PC-9 (cell line): ENCODE data around the gene IKZF5. TPM values are rescaled to one million over a fixed set of nuclear protein-coding genes. Genes with fewer than 3 reads are reported as not detected.

Experiments
- BruUV-seq: library from RNA; stranded (reverse); fragments of 400-500 nt; replicated peaks from 2 replicates; lab custom pipeline; 2021; lab: Mats Ljungman, UMichigan
- CTCF ChIA-PET: fragments of 300-600 bp; sonication (Branson Sonifier 250); formaldehyde crosslinking; loops from one replicate; lab custom pipeline; 2022; ENCODE audit warnings: antibody characterized with exemption; lab: Charles Lee
- POLR2A ChIA-PET: fragments of 300-600 bp; sonication (Branson Sonifier 250); formaldehyde crosslinking; loops from one replicate; lab custom pipeline; 2022; ENCODE audit warnings: antibody characterized with exemption; ENCODE audit not compliant: unreplicated experiment; lab: Charles Lee
- DNase-seq, 2 experiments: peaks; one replicate each; pipeline versions ENCODE4 v3.0.0 to v3.0.0-alpha.2; 2015 to 2022; ENCODE audit warnings: mixed read lengths in 1 of 2
- H2AFZ ChIP-seq: fragments of 200-600 bp; sonication (generic); 2 replicates; pipeline ENCODE4 v1.8.1; 2017; ENCODE audit warnings: antibody characterized with exemption
- H3F3A ChIP-seq: fragments of 200-600 bp; sonication (generic); 2 replicates; pipeline ENCODE4 v1.8.1; 2017; ENCODE audit warnings: antibody characterized with exemption, mild to moderate bottlenecking, low read depth; ENCODE audit not compliant: insufficient read depth
- H3K27ac ChIP-seq: fragments of 200-600 bp; sonication (generic); 2 replicates; pipeline ENCODE4 v1.6.1; 2016; ENCODE audit warnings: mixed run types
- H3K27me3 ChIP-seq: fragments of 200-600 bp; sonication (generic); 2 replicates; pipeline ENCODE4 v1.6.1; 2016; ENCODE audit warnings: low read depth, mixed run types; ENCODE audit not compliant: insufficient read depth
- H3K36me3 ChIP-seq: fragments of 200-600 bp; sonication (generic); 2 replicates; pipeline ENCODE4 v1.6.1; 2016; ENCODE audit warnings: low read depth, mixed run types
- H3K4me1 ChIP-seq: fragments of 200-600 bp; sonication (generic); replicated peaks from 2 replicates; pipeline ENCODE4 v1.6.1; 2016; ENCODE audit warnings: mixed run types; ENCODE audit not compliant: insufficient read depth
- H3K4me2 ChIP-seq: fragments of 200-600 bp; sonication (generic); 2 replicates; pipeline ENCODE4 v1.6.1; 2017; ENCODE audit warnings: mixed run types
- H3K4me3 ChIP-seq: fragments of 200-600 bp; sonication (generic); 2 replicates; pipeline ENCODE4 v1.6.1; 2016; ENCODE audit warnings: mixed run types
- H3K79me2 ChIP-seq: fragments of 200-600 bp; sonication (generic); 2 replicates; pipeline ENCODE4 v1.6.1; 2017; ENCODE audit warnings: low read depth, mixed run types
- H3K9me2 ChIP-seq: fragments of 200-600 bp; sonication (generic); 2 replicates; pipeline ENCODE4 v1.8.1; 2017; ENCODE audit warnings: mild to moderate bottlenecking; ENCODE audit not compliant: insufficient read depth
- H3K9me3 ChIP-seq: fragments of 200-600 bp; sonication (generic); 2 replicates; pipeline ENCODE4 v1.8.1; 2016; ENCODE audit warnings: low read depth; ENCODE audit not compliant: insufficient read depth
- H4K20me1 ChIP-seq: fragments of 200-600 bp; sonication (generic); 2 replicates; pipeline ENCODE4 v1.8.1; 2017; ENCODE audit not compliant: insufficient read depth
- CTCF ChIP-seq: fragments of 200-600 bp; sonication (generic); conservative IDR thresholded peaks from 2 replicates; pipeline ENCODE4 v1.6.1; 2017; ENCODE audit warnings: mixed run types, antibody characterized with exemption, mild to moderate bottlenecking, moderate library complexity
- EZH2 ChIP-seq: fragments of 200-600 bp; sonication (generic); IDR thresholded peaks from 2 replicates; pipeline ENCODE4 v1.8.0; 2017; ENCODE audit warnings: antibody characterized with exemption, low read depth
- intact Hi-C: fragments of 100-400 bp; cut with micrococcal nuclease; formaldehyde crosslinking; loops from one replicate; pipeline ENCODE4 v1.10.0; 2022; ENCODE audit not compliant: unreplicated experiment
- total RNA-seq: library from RNA; stranded (reverse); gene quantifications from 2 replicates; pipeline ENCODE4 v1.2.3, GENCODE V29; 2021

IKZF5 gene
- total RNA-seq, 1 experiment from 2014 or later = 7.1 TPM

GRCh38 chr10:122988501-122988900, 20.1 kb downstream of the IKZF5 start:
- no peaks in the 10 kb centered on the region for H3K4me1 ChIP-seq
- no peak for DNase-seq
- TF ChIP-seq EZH2 (no peak), CTCF (no peak)
- H2AFZ ChIP-seq = no peak overlapping the region
- CTCF ChIA-PET = no interaction called here
- intact Hi-C loops = no loop called here
- no peaks in the 10 kb centered on the region for H3K9me2 ChIP-seq
- no peaks in the 10 kb centered on the region; the same call in 1 of the 2 replicates for H4K20me1 ChIP-seq
- no peaks in the 10 kb centered on the region for H3F3A ChIP-seq
- POLR2A ChIA-PET = no interaction called here
- H3K79me2 ChIP-seq = no peaks in the 10 kb centered on the region
- no peaks in the 10 kb centered on the region for H3K9me3 ChIP-seq
- H3K4me2 ChIP-seq = no peak overlapping the region
- H3K36me3 ChIP-seq = no peaks in the 10 kb centered on the region
- BruUV-seq = no TSS peak
- no peak overlapping the region for H3K27ac ChIP-seq
- no peak overlapping the region for H3K4me3 ChIP-seq
- H3K27me3 ChIP-seq = no peaks in the 10 kb centered on the region

DNA sequence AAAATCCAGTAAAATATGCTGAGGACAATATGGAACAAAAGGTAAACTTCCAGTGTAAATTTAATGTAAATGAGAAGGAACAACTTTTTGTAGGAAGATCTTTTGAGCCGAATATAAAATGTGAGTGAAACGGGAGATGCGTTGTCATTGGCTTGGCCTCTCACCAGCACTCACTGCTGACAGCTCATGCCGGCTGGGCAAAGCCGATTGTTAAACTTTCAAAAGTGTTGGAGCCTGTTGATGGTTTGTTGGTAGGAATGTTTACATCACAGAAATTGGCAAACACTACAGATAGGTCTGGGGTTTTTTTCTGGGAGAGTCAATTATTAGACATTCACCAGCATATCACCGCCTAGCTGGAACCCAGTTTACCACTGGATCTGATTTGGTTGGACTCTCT, 22.3 kb downstream of the IKZF5 start:
- intact Hi-C loops = no loop called here
- Histone ChIP-seq H4K20me1 (no peaks in the 10 kb centered on the region; the same call in 1 of the 2 replicates), H3K27ac (no peak overlapping the region), H3F3A (no peaks in the 10 kb centered on the region), H3K36me3 (no peaks in the 10 kb centered on the region), H3K27me3 (no peaks in the 10 kb centered on the region), H3K9me2 (no peaks in the 10 kb centered on the region), H3K9me3 (no peaks in the 10 kb centered on the region), H2AFZ (no peak overlapping the region), H3K79me2 (no peaks in the 10 kb centered on the region), H3K4me1 (no peaks in the 10 kb centered on the region), H3K4me2 (no peak overlapping the region), H3K4me3 (no peak overlapping the region)
- DNase-seq = no peak
- TF ChIP-seq EZH2 = no peak
- no peak for TF ChIP-seq CTCF
- ChIA-PET CTCF (no interaction called here), POLR2A (no interaction called here)
- BruUV-seq = no TSS peak

GRCh38 chr10:122984708-122985107, 23.9 kb downstream of the IKZF5 start:
- peaks cover 3% of the 10 kb centered on the region for H3K4me1 ChIP-seq
- ChIA-PET POLR2A (no interaction called here), CTCF (no interaction called here)
- H3F3A ChIP-seq = no peaks in the 10 kb centered on the region
- no peaks in the 10 kb centered on the region for H3K27me3 ChIP-seq
- no TSS peak for BruUV-seq
- no peak overlapping the region for H3K4me2 ChIP-seq
- intact Hi-C loops = no loop called here
- TF ChIP-seq CTCF (no peak), EZH2 (no peak)
- H3K4me3 ChIP-seq = no peak overlapping the region
- H3K9me3 ChIP-seq = no peaks in the 10 kb centered on the region
- H3K79me2 ChIP-seq = no peaks in the 10 kb centered on the region
- no peak for DNase-seq
- H3K27ac ChIP-seq = no peak overlapping the region
- no peaks in the 10 kb centered on the region for H3K36me3 ChIP-seq
- H3K9me2 ChIP-seq = no peaks in the 10 kb centered on the region
- no peaks in the 10 kb centered on the region for H4K20me1 ChIP-seq
- H2AFZ ChIP-seq = no peak overlapping the region
